H1 (cell line): ENCODE results near the gene KLRF1. TPM values are rescaled to one million over a fixed set of nuclear protein-coding genes. Genes with fewer than 3 reads are reported as not detected.

Source experiments
- BRCA1 ChIP-seq: IDR thresholded peaks from 2 replicates; pipeline ENCODE4 v1.6.1; 2012; ENCODE audit warnings: low read depth, low read length, improper control_type of control experiment
- EGR1 ChIP-seq: IDR thresholded peaks from 2 replicates; pipeline ENCODE4 v1.6.1; 2011; ENCODE audit warnings: low read depth, low read length, borderline replicate concordance
- POLR2AphosphoS5 ChIP-seq: IDR thresholded peaks from 2 replicates; pipeline ENCODE4 v1.6.1; 2011; ENCODE audit warnings: low read depth, low read length
- RAD21 ChIP-seq, 2 experiments: IDR thresholded peaks in 1 of 2; conservative IDR thresholded peaks in 1 of 2; 2 replicates each; pipeline ENCODE4 v1.6.1; 2011; ENCODE audit warnings: low read depth in 2 of 2, low read length in 2 of 2, improper control_type of control experiment in 1 of 2, inconsistent platforms in 1 of 2, mild to moderate bottlenecking in 1 of 2, moderate library complexity in 1 of 2
- SP1 ChIP-seq: IDR thresholded peaks from 2 replicates; pipeline ENCODE4 v1.6.1; 2011; ENCODE audit warnings: low read depth, low read length
- SP4 ChIP-seq: IDR thresholded peaks from 2 replicates; pipeline ENCODE4 v1.6.1; 2012; ENCODE audit warnings: low read length, inconsistent platforms
- ZNF274 ChIP-seq: IDR thresholded peaks from 2 replicates; pipeline ENCODE4 v1.7.0; 2012; ENCODE audit warnings: low read length, borderline replicate concordance; ENCODE audit errors: extremely low read depth
- polyA plus RNA-seq, 7 experiments: library from polyadenylated mRNA; depleted of rRNA in 3 of 7; stranded (reverse) in 5 of 7; unstranded in 2 of 7; fragments of >200 nt in 5 of 7; fragments of 200-250 nt in 2 of 7; gene quantifications; 1 replicate in 5 of 7; 2 replicates in 1 of 7; 4 replicates in 1 of 7; pipeline versions ENCODE4 v1.2.1 to v1.2.3, GENCODE V29; 2011 to 2013; ENCODE audit warnings: missing spikeins in 2 of 7, mixed read lengths in 2 of 7
- total RNA-seq: library from RNA; stranded (reverse); fragmentation: NEBNext Ultra II Directional; extraction: Animal tissue kit (Norgen Biotek cat#: 25700); gene quantifications from 2 replicates; pipeline ENCODE4 v1.2.1, GENCODE V29; 2021
- TF ChIP-seq, protein P1 (sequence below), 3 experiments: IDR thresholded peaks; 1 replicate in 2 of 3; 2 replicates in 1 of 3; pipeline versions ENCODE4 v1.5.1 to v1.6.1; 2011; ENCODE audit warnings: low read length in 3 of 3, mild to moderate bottlenecking in 3 of 3, inconsistent platforms in 2 of 3, low read depth in 1 of 3, moderate library complexity in 1 of 3; ENCODE audit not compliant: insufficient read depth in 1 of 3; ENCODE audit errors: control extremely low read depth in 1 of 3
- TF ChIP-seq, protein P2 (sequence below): IDR thresholded peaks from 2 replicates; pipeline ENCODE4 v1.6.1; 2012; ENCODE audit warnings: low read length, inconsistent platforms

The KLRF1 gene
- total and polyA plus RNA-seq, 2 of the 8 experiments (the other 6 are each of a cell fraction or from before 2014, with no cell fraction given) = not detected

DNA sequence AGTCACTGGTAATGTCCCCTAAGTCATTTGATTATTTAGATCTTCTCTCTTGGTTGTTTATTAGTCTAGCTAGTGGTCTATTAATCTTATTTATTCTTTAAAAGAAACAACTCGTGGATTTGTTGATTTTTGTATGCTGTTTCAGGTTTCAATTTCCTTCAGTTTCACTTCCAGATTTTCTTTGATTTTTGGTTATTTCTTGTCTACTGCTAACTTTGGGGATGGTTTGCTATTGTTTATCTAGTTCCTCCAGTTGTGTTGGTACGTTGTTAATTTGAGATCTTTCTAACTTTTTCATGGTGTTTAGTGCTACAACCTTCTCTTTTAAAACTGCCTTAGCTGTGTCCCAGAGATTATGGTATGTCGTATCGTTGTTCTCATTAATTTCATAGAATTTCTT, 48.1 kb upstream of the KLRF1 start (continued):
- TF ChIP-seq, protein P1, sequence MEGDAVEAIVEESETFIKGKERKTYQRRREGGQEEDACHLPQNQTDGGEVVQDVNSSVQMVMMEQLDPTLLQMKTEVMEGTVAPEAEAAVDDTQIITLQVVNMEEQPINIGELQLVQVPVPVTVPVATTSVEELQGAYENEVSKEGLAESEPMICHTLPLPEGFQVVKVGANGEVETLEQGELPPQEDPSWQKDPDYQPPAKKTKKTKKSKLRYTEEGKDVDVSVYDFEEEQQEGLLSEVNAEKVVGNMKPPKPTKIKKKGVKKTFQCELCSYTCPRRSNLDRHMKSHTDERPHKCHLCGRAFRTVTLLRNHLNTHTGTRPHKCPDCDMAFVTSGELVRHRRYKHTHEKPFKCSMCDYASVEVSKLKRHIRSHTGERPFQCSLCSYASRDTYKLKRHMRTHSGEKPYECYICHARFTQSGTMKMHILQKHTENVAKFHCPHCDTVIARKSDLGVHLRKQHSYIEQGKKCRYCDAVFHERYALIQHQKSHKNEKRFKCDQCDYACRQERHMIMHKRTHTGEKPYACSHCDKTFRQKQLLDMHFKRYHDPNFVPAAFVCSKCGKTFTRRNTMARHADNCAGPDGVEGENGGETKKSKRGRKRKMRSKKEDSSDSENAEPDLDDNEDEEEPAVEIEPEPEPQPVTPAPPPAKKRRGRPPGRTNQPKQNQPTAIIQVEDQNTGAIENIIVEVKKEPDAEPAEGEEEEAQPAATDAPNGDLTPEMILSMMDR (IDR thresholded peaks at IDR 0.05; ENCODE audit: control extremely low read depth in 1 of 3, insufficient read depth in 1 of 3, low read depth in 1 of 3, low read length in 3 of 3) = no peak
- TF ChIP-seq, protein P2, sequence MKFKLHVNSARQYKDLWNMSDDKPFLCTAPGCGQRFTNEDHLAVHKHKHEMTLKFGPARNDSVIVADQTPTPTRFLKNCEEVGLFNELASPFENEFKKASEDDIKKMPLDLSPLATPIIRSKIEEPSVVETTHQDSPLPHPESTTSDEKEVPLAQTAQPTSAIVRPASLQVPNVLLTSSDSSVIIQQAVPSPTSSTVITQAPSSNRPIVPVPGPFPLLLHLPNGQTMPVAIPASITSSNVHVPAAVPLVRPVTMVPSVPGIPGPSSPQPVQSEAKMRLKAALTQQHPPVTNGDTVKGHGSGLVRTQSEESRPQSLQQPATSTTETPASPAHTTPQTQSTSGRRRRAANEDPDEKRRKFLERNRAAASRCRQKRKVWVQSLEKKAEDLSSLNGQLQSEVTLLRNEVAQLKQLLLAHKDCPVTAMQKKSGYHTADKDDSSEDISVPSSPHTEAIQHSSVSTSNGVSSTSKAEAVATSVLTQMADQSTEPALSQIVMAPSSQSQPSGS = no peak
- TF ChIP-seq SP1 (no peak), POLR2AphosphoS5 (no peak), SP4 (no peak), RAD21 (IDR thresholded peaks at IDR 0.05 in 1 of 2, conservative IDR thresholded peaks at IDR 0.05 in 1 of 2; ENCODE audit: low read depth in 2 of 2, low read length in 2 of 2) (no peak), EGR1 (no peak), BRCA1 (no peak), ZNF274 (no peak)
